Neural progenitor cell (in vitro differentiated cells): ENCODE data around the gene HOXB9.

ENCODE experiments used
- EZH2 ChIP-seq: fragments of 200-600 bp; sonication (generic); IDR thresholded peaks from 2 replicates; pipeline ENCODE4 v1.6.1; 2017; ENCODE audit warnings: antibody characterized with exemption, mild to moderate bottlenecking, moderate library complexity
- EZH2phosphoT487 ChIP-seq: fragments of 200-600 bp; sonication (generic); IDR thresholded peaks from 2 replicates; pipeline ENCODE4 v1.6.1; 2017; ENCODE audit warnings: antibody characterized with exemption
- TF ChIP-seq, protein P1 (sequence below): fragments of 200-600 bp; sonication (generic); IDR thresholded peaks from 2 replicates; pipeline ENCODE4 v1.5.1; 2017; ENCODE audit warnings: antibody characterized with exemption, mild to moderate bottlenecking

DNA sequence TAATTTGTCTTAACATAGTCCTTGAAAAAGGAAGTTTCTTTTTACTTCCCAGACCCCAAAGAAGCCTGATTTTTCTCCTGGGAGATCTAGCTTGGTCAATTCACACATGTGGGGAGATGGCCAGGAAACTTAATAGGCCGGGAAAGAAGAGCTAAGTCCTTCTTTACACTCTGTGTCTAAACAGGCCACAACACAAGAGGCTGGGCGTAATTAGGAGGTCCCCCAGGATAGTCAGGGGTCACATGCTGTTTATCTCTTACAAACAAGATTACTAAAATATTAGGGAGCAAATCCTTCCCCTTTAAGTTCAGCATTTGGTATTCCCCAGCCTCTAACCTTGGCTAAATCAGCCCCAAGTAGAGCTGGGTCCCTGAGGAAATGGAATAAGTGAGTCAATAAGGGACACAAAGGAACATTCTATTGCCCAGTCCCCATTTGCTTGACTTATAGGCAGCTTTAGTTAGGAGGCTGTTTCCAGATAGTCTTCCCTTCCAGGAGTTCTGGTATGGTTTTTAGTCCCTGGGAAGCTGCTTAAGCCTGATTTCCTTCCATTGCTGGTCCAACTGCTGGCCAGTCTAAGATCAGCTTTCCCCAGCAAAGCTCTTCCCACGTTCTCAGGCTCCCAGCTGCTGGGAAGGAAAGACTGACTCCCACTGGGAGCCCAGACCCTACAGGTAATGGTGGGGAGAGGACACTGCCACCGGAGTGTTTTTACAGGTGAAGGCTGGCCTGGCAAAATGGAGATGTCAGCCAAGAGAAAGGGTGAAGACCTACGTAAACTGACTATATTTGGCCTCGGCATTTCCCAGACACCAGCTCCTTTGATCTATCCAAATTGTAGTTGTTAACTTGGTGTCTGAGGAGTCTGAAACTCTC is 14.1 kb upstream of the HOXB9 start:
- TF ChIP-seq EZH2 = no peak
- no peak for TF ChIP-seq EZH2phosphoT487
- TF ChIP-seq, protein P1, sequence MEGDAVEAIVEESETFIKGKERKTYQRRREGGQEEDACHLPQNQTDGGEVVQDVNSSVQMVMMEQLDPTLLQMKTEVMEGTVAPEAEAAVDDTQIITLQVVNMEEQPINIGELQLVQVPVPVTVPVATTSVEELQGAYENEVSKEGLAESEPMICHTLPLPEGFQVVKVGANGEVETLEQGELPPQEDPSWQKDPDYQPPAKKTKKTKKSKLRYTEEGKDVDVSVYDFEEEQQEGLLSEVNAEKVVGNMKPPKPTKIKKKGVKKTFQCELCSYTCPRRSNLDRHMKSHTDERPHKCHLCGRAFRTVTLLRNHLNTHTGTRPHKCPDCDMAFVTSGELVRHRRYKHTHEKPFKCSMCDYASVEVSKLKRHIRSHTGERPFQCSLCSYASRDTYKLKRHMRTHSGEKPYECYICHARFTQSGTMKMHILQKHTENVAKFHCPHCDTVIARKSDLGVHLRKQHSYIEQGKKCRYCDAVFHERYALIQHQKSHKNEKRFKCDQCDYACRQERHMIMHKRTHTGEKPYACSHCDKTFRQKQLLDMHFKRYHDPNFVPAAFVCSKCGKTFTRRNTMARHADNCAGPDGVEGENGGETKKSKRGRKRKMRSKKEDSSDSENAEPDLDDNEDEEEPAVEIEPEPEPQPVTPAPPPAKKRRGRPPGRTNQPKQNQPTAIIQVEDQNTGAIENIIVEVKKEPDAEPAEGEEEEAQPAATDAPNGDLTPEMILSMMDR = no peak
